Upper lobe of right lung (tissue), 1 donor: Measurements from ENCODE around the gene GALK2. TPM values are rescaled to one million over a fixed set of nuclear protein-coding genes. Genes with fewer than 3 reads are reported as not detected.
"Not testable (repeated sequence)": the region's sequence is repeated elsewhere in the genome, so short reads cannot be mapped to it uniquely, and the experiment has no call there.

Experiments used
- ATAC-seq: fragments of 200-7000 bp; cut with Tn5 transposase; one replicate; pipeline ENCODE4 v1.9.1; 2020; ENCODE audit warnings: mild to moderate bottlenecking, moderate library complexity
- DNase-seq: peaks from one replicate; pipeline ENCODE4 v3.0.0-alpha.2; 2020
- H3K27ac ChIP-seq: fragments of 200-600 bp; one replicate; pipeline ENCODE4 v1.8.0; 2022
- H3K27me3 ChIP-seq: fragments of 200-600 bp; one replicate; pipeline ENCODE4 v1.8.0; 2022; ENCODE audit warnings: mild to moderate bottlenecking
- H3K36me3 ChIP-seq: fragments of 200-600 bp; one replicate; pipeline ENCODE4 v1.8.0; 2022
- H3K4me1 ChIP-seq: fragments of 200-600 bp; one replicate; pipeline ENCODE4 v1.8.0; 2022
- H3K4me3 ChIP-seq: fragments of 200-600 bp; one replicate; pipeline ENCODE4 v1.8.0; 2022; ENCODE audit warnings: mild to moderate bottlenecking
- H3K9me3 ChIP-seq: fragments of 200-600 bp; one replicate; pipeline ENCODE4 v1.8.0; 2022
- intact Hi-C: fragments of 100-400 bp; cut with DNase I; formaldehyde crosslinking; loops from one replicate; pipeline ENCODE4 v1.11.0; 2022
- total RNA-seq: library from RNA; stranded (reverse); fragmentation: NEBNext Ultra II Directional; extraction: Animal tissue kit (Norgen Biotek cat#: 25700); gene quantifications from one replicate; pipeline ENCODE4 v1.2.1, GENCODE V29; 2021
- TF ChIP-seq, protein P1 (sequence below): fragments of 200-600 bp; IDR thresholded peaks from one replicate; pipeline ENCODE4 v1.8.0; 2022; ENCODE audit warnings: antibody characterized with exemption
- donor health status: DM: no; HTN: yes; CAD: no; lungs with severe emphysema.

GALK2 gene
- total RNA-seq, 1 donor from 2014 or later = 38.2 TPM

DNA sequence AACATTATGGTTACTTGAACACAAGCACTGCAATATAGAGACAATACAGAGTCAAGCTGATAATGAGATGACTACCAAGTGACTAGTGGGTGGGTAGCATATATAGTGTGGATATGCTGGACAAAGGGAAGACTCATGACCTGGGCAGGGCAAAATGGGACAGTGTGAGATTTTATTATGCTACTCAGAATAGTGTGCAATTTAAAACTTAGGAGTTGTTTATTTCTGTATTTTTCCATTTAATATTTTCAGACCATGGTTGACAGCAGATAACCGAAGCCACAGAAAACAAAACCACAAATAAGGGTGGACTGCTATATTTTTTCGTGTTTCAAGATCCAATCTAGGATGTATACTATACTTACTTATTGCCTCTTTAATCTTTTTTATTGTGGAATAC, 19.6 kb downstream of the GALK2 start:
- TF ChIP-seq, protein P1, sequence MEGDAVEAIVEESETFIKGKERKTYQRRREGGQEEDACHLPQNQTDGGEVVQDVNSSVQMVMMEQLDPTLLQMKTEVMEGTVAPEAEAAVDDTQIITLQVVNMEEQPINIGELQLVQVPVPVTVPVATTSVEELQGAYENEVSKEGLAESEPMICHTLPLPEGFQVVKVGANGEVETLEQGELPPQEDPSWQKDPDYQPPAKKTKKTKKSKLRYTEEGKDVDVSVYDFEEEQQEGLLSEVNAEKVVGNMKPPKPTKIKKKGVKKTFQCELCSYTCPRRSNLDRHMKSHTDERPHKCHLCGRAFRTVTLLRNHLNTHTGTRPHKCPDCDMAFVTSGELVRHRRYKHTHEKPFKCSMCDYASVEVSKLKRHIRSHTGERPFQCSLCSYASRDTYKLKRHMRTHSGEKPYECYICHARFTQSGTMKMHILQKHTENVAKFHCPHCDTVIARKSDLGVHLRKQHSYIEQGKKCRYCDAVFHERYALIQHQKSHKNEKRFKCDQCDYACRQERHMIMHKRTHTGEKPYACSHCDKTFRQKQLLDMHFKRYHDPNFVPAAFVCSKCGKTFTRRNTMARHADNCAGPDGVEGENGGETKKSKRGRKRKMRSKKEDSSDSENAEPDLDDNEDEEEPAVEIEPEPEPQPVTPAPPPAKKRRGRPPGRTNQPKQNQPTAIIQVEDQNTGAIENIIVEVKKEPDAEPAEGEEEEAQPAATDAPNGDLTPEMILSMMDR = no peak
- ATAC-seq (no peak), DNase-seq (no peak)
- intact Hi-C loops = no loop called here
- H3K27ac ChIP-seq = no peak overlapping the region
- no peaks in the 10 kb centered on the region for H3K27me3 ChIP-seq
- H3K9me3 ChIP-seq = no peaks in the 10 kb centered on the region
- no peak overlapping the region for H3K4me3 ChIP-seq
- H3K36me3 ChIP-seq = no peaks in the 10 kb centered on the region
- H3K4me1 ChIP-seq = no peaks in the 10 kb centered on the region

DNA sequence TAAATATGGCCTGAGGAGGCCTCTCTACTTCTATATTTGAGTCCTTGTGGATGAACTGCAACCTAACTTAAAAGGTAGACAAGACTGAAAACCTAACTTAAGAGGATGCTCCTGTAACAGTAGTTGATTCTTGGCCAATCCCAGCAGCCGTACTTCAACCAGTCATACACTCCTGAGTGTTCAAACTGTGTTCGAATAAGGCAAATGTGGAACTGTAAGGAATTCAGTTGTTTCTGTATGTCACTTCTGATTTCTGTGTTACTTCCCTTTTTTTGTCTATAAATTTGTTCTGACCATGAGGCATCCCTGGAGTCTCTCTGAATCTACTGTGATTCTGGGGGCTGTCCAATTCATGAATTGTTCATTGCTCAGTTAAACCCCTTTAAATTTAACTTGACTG, 20.5 kb downstream of the GALK2 start:
- H3K27ac ChIP-seq = no peak overlapping the region
- no peaks in the 10 kb centered on the region for H3K9me3 ChIP-seq
- DNase-seq = no peak
- ATAC-seq = peak; percentile 22
- intact Hi-C loops = no loop called here
- H3K27me3 ChIP-seq = no peaks in the 10 kb centered on the region
- TF ChIP-seq, protein P1 = no peak
- no peaks in the 10 kb centered on the region for H3K36me3 ChIP-seq
- no peak overlapping the region for H3K4me3 ChIP-seq
- H3K4me1 ChIP-seq = no peaks in the 10 kb centered on the region

DNA sequence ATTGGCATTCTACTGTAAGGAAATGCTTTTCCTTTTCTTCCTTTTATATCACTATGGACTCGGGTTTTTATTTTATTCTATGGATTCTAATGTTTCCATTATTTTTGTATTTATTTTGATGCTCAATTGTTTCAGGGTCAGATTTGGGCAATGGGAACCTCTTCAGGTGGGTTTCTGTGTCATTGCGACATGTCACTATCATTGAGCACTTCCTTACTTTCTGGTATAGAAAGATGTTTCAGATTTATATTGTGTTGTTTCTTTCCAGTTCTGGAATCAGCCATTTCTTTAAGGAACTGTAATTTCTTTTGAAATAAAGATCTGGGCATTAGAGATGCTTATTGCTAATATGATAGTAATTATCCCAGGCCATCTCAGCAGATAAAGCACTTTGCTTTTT, 21.8 kb downstream of the GALK2 start:
- DNase-seq (no peak), ATAC-seq (no peak)

GRCh38 chr15:49196856-49197255, 26.8 kb downstream of the GALK2 start:
- TF ChIP-seq, protein P1 = no peak
- no peak overlapping the region for H3K4me3 ChIP-seq
- intact Hi-C loops = no loop called here

More for the DNA sequence above, 21.8 kb downstream of the GALK2 start:
- H3K4me3 ChIP-seq = no peak overlapping the region
- no peaks in the 10 kb centered on the region for H3K9me3 ChIP-seq
- TF ChIP-seq, protein P1 = no peak
- intact Hi-C loops = no loop called here
- no peaks in the 10 kb centered on the region for H3K27me3 ChIP-seq
- no peaks in the 10 kb centered on the region for H3K36me3 ChIP-seq
- no peaks in the 10 kb centered on the region for H3K4me1 ChIP-seq
- no peak overlapping the region for H3K27ac ChIP-seq

DNA sequence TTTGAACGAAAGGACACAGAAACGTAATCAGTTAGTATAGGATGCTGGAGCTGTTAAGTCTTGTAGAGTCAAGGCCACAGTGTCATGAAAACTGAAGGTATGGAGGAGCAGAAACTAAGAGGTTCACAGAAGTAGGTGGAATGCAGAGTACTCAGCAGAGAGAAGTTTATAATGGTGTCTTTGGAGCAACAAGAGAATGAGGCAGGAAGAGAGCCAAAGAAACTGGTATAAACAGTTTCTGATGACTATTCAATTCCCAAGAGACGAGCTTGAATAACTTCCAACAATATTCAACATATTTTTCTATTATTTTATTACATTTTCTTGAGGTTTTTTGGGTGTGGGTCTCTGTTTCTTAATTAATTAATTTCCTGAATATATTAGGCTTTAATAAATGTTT, 29.6 kb downstream of the GALK2 start:
- no peak for ATAC-seq
- H3K27ac ChIP-seq = no peak overlapping the region
- H3K4me1 ChIP-seq = peaks cover 3% of the 10 kb centered on the region
- no peak for DNase-seq
- H3K9me3 ChIP-seq = no peaks in the 10 kb centered on the region
- no peak overlapping the region for H3K4me3 ChIP-seq
- peaks cover 15% of the 10 kb centered on the region for H3K36me3 ChIP-seq
- intact Hi-C loops = no loop called here
- no peaks in the 10 kb centered on the region for H3K27me3 ChIP-seq
- TF ChIP-seq, protein P1 = no peak

More at GRCh38 chr15:49196856-49197255, 26.8 kb downstream of the GALK2 start:
- DNase-seq = no peak
- H3K9me3 ChIP-seq = no peaks in the 10 kb centered on the region
- peaks cover 6% of the 10 kb centered on the region for H3K36me3 ChIP-seq
- H3K27me3 ChIP-seq = no peaks in the 10 kb centered on the region
- no peak overlapping the region for H3K27ac ChIP-seq
- ATAC-seq = no peak
- peaks cover 3% of the 10 kb centered on the region for H3K4me1 ChIP-seq

- ATAC-seq = no peak
- Histone ChIP-seq H3K4me3 (no peak overlapping the region), H3K36me3 (peaks cover 15% of the 10 kb centered on the region), H3K27me3 (no peaks in the 10 kb centered on the region), H3K4me1 (peaks cover 3% of the 10 kb centered on the region), H3K9me3 (no peaks in the 10 kb centered on the region), H3K27ac (no peak overlapping the region)
- DNase-seq = no peak
- intact Hi-C loops = no loop called here
- TF ChIP-seq, protein P1 = no peak
Observed at GRCh38 chr15:49200347-49200746, 30.3 kb downstream of the GALK2 start.

- H3K36me3 ChIP-seq, H3K4me3 ChIP-seq, DNase-seq, H3K27ac ChIP-seq, H3K27me3 ChIP-seq, ATAC-seq, intact Hi-C loops, H3K4me1 ChIP-seq: not testable (repeated sequence)
- peaks cover 21% of the 10 kb centered on the region for H3K9me3 ChIP-seq
Observed at GRCh38 chr15:49208102-49208501, 38.1 kb downstream of the GALK2 start.
